ENCODE data around the gene UNC93A. TPM values are rescaled to one million over a fixed set of nuclear protein-coding genes. Genes with fewer than 3 reads are reported as not detected.
"Not testable (repeated sequence)": the region's sequence is repeated elsewhere in the genome, so short reads cannot be mapped to it uniquely, and the experiment has no call there.

Gene UNC93A
- total RNA-seq (not detected), polyA plus RNA-seq (not detected)

- Histone ChIP-seq H3K4me3 (ENCODE audit: low read depth, low read length) (no peak within 1 kb of the TSS), H3K4me1 (ENCODE audit: control insufficient read depth, insufficient read depth, low read length, poor library complexity, severe bottlenecking) (no peaks in the 10 kb centered on the region), H3K27ac (ENCODE audit: insufficient read depth, low read length, poor library complexity, severe bottlenecking) (no peak within 1 kb of the TSS), H3K36me3 (ENCODE audit: control insufficient read depth, insufficient read depth, low read length) (no peaks in the 10 kb centered on the region), H3K9me3 (ENCODE audit: control insufficient read depth in 2 of 2, low read length in 2 of 2) (no peaks in the 10 kb centered on the region), H3K27me3 (ENCODE audit: control insufficient read depth, insufficient read depth, low read length) (no peaks in the 10 kb centered on the region)
- ATAC-seq (ENCODE audit: low read depth in 2 of 2) = no peak
- H3K27ac Mint-ChIP-seq = no peak within 1 kb of the TSS
- no peaks in the 10 kb centered on the region for H3K9me3 Mint-ChIP-seq
- H3K27me3 Mint-ChIP-seq = no peaks in the 10 kb centered on the region
- no peaks in the 10 kb centered on the region for H3K4me1 Mint-ChIP-seq
- no peak within 1 kb of the TSS for H3K4me3 Mint-ChIP-seq
- no peak for DNase-seq
- H3K36me3 Mint-ChIP-seq = no peaks in the 10 kb centered on the region
Measured at GRCh38 chr6:167290786-167291622, at the start of gene UNC93A. Gene UNC93A, plus strand, starts transcription at chr6:167291315. Its CDS starts 175 bp downstream, at chr6:167291490.

GRCh38 chr6:167241321-167242134 lies 49.6 kb upstream of the UNC93A start:
- not testable (repeated sequence) for H3K4me3 ChIP-seq (ENCODE audit: low read depth, low read length); H3K4me1 ChIP-seq (ENCODE audit: control insufficient read depth, insufficient read depth, low read length, poor library complexity, severe bottlenecking); H3K27ac ChIP-seq (ENCODE audit: insufficient read depth, low read length, poor library complexity, severe bottlenecking); ATAC-seq (ENCODE audit: low read depth in 2 of 2); H3K36me3 Mint-ChIP-seq; H3K36me3 ChIP-seq (ENCODE audit: control insufficient read depth, insufficient read depth, low read length); H3K4me1 Mint-ChIP-seq; DNase-seq; H3K27me3 ChIP-seq (ENCODE audit: control insufficient read depth, insufficient read depth, low read length); H3K4me3 Mint-ChIP-seq; H3K27ac Mint-ChIP-seq; H3K9me3 ChIP-seq (ENCODE audit: control insufficient read depth in 2 of 2, low read length in 2 of 2); H3K9me3 Mint-ChIP-seq
- peaks cover 13% of the 10 kb centered on the region for H3K27me3 Mint-ChIP-seq

GRCh38 chr6:167242135-167242506 lies 49.0 kb upstream of the UNC93A start:
- ATAC-seq (ENCODE audit: low read depth in 2 of 2); DNase-seq; H3K27ac Mint-ChIP-seq; H3K36me3 ChIP-seq (ENCODE audit: control insufficient read depth, insufficient read depth, low read length); H3K9me3 ChIP-seq (ENCODE audit: control insufficient read depth in 2 of 2, low read length in 2 of 2); H3K27ac ChIP-seq (ENCODE audit: insufficient read depth, low read length, poor library complexity, severe bottlenecking); H3K36me3 Mint-ChIP-seq; H3K27me3 ChIP-seq (ENCODE audit: control insufficient read depth, insufficient read depth, low read length); H3K4me3 ChIP-seq (ENCODE audit: low read depth, low read length); H3K4me1 Mint-ChIP-seq; H3K4me1 ChIP-seq (ENCODE audit: control insufficient read depth, insufficient read depth, low read length, poor library complexity, severe bottlenecking); H3K9me3 Mint-ChIP-seq; H3K4me3 Mint-ChIP-seq: not testable (repeated sequence)
- H3K27me3 Mint-ChIP-seq = peaks cover 13% of the 10 kb centered on the region

- DNase-seq; H3K4me1 ChIP-seq (ENCODE audit: control insufficient read depth, insufficient read depth, low read length, poor library complexity, severe bottlenecking); H3K9me3 Mint-ChIP-seq; H3K27ac ChIP-seq (ENCODE audit: insufficient read depth, low read length, poor library complexity, severe bottlenecking); H3K4me3 Mint-ChIP-seq; H3K27me3 ChIP-seq (ENCODE audit: control insufficient read depth, insufficient read depth, low read length); ATAC-seq (ENCODE audit: low read depth in 2 of 2); H3K4me1 Mint-ChIP-seq; H3K36me3 ChIP-seq (ENCODE audit: control insufficient read depth, insufficient read depth, low read length); H3K36me3 Mint-ChIP-seq; H3K4me3 ChIP-seq (ENCODE audit: low read depth, low read length); H3K27ac Mint-ChIP-seq; H3K9me3 ChIP-seq (ENCODE audit: control insufficient read depth in 2 of 2, low read length in 2 of 2): not testable (repeated sequence)
- peaks cover 13% of the 10 kb centered on the region for H3K27me3 Mint-ChIP-seq
Measured at GRCh38 chr6:167242511-167243051, 48.5 kb upstream of the UNC93A start.

GRCh38 chr6:167244064-167244960 lies 46.8 kb upstream of the UNC93A start:
- Mint-ChIP-seq H3K27ac (no peak overlapping the region), H3K4me3 (no peak overlapping the region), H3K27me3 (peaks cover 13% of the 10 kb centered on the region), H3K36me3 (no peaks in the 10 kb centered on the region), H3K4me1 (no peaks in the 10 kb centered on the region), H3K9me3 (no peaks in the 10 kb centered on the region)
- no peak overlapping the region for H3K4me3 ChIP-seq (ENCODE audit: low read depth, low read length)
- H3K27me3 ChIP-seq (ENCODE audit: control insufficient read depth, insufficient read depth, low read length) = no peaks in the 10 kb centered on the region
- H3K9me3 ChIP-seq (ENCODE audit: control insufficient read depth in 2 of 2, low read length in 2 of 2) = no peaks in the 10 kb centered on the region
- DNase-seq (no peak), ATAC-seq (ENCODE audit: low read depth in 2 of 2) (no peak)
- H3K36me3 ChIP-seq (ENCODE audit: control insufficient read depth, insufficient read depth, low read length) = no peaks in the 10 kb centered on the region
- H3K27ac ChIP-seq (ENCODE audit: insufficient read depth, low read length, poor library complexity, severe bottlenecking) = no peak overlapping the region
- no peaks in the 10 kb centered on the region for H3K4me1 ChIP-seq (ENCODE audit: control insufficient read depth, insufficient read depth, low read length, poor library complexity, severe bottlenecking)

- H3K4me1 Mint-ChIP-seq = no peaks in the 10 kb centered on the region
Measured at GRCh38 chr6:167244991-167245390, 46.1 kb upstream of the UNC93A start.

GRCh38 chr6:167245591-167245990 lies 45.5 kb upstream of the UNC93A start:
- H3K4me3 Mint-ChIP-seq = no peak overlapping the region
- no peak overlapping the region for H3K27ac Mint-ChIP-seq

More at GRCh38 chr6:167244991-167245390, 46.1 kb upstream of the UNC93A start:
- no peaks in the 10 kb centered on the region for H3K27me3 ChIP-seq (ENCODE audit: control insufficient read depth, insufficient read depth, low read length)
- ATAC-seq (ENCODE audit: low read depth in 2 of 2) (no peak), DNase-seq (no peak)
- no peak overlapping the region for H3K27ac ChIP-seq (ENCODE audit: insufficient read depth, low read length, poor library complexity, severe bottlenecking)
- no peaks in the 10 kb centered on the region for H3K9me3 ChIP-seq (ENCODE audit: control insufficient read depth in 2 of 2, low read length in 2 of 2)
- H3K27me3 Mint-ChIP-seq = peaks cover 13% of the 10 kb centered on the region
- no peaks in the 10 kb centered on the region for H3K36me3 ChIP-seq (ENCODE audit: control insufficient read depth, insufficient read depth, low read length)
- H3K9me3 Mint-ChIP-seq = no peaks in the 10 kb centered on the region
- H3K4me3 Mint-ChIP-seq = no peak overlapping the region
- no peaks in the 10 kb centered on the region for H3K36me3 Mint-ChIP-seq
- H3K27ac Mint-ChIP-seq = no peak overlapping the region
- H3K4me1 ChIP-seq (ENCODE audit: control insufficient read depth, insufficient read depth, low read length, poor library complexity, severe bottlenecking) = no peaks in the 10 kb centered on the region
- H3K4me3 ChIP-seq (ENCODE audit: low read depth, low read length) = no peak overlapping the region

More at GRCh38 chr6:167245591-167245990, 45.5 kb upstream of the UNC93A start:
- Mint-ChIP-seq H3K27me3 (peaks cover 13% of the 10 kb centered on the region), H3K9me3 (no peaks in the 10 kb centered on the region), H3K4me1 (no peaks in the 10 kb centered on the region), H3K36me3 (no peaks in the 10 kb centered on the region)
- Histone ChIP-seq H3K4me3 (ENCODE audit: low read depth, low read length) (no peak overlapping the region), H3K27ac (ENCODE audit: insufficient read depth, low read length, poor library complexity, severe bottlenecking) (no peak overlapping the region), H3K9me3 (ENCODE audit: control insufficient read depth in 2 of 2, low read length in 2 of 2) (no peaks in the 10 kb centered on the region), H3K4me1 (ENCODE audit: control insufficient read depth, insufficient read depth, low read length, poor library complexity, severe bottlenecking) (no peaks in the 10 kb centered on the region), H3K27me3 (ENCODE audit: control insufficient read depth, insufficient read depth, low read length) (no peaks in the 10 kb centered on the region), H3K36me3 (ENCODE audit: control insufficient read depth, insufficient read depth, low read length) (no peaks in the 10 kb centered on the region)
- ATAC-seq (ENCODE audit: low read depth in 2 of 2) = no peak
- DNase-seq = no peak

Measured in CD4-positive, CD25-positive, alpha-beta regulatory T cell (primary cell).